Mucosa of rectum (tissue), 2 donors: Measurements from ENCODE around the gene UBE2M.
"Not testable (repeated sequence)": the region's sequence is repeated elsewhere in the genome, so short reads cannot be mapped to it uniquely, and the experiment has no call there.

Experiments
- H3K27ac ChIP-seq, 2 donors: one replicate each; pipeline ENCODE4 v1.7.0; 2013; ENCODE audit warnings: inconsistent platforms in 2 of 2, low read depth in 2 of 2, low read length in 2 of 2
- H3K27me3 ChIP-seq, 2 donors: one replicate each; pipeline ENCODE4 v1.7.0; 2013; ENCODE audit warnings: low read length in 2 of 2; ENCODE audit not compliant: control insufficient read depth in 2 of 2, insufficient read depth in 2 of 2
- H3K36me3 ChIP-seq, 2 donors: one replicate each; pipeline ENCODE4 v1.7.0; 2013; ENCODE audit warnings: low read length in 2 of 2; ENCODE audit not compliant: control insufficient read depth in 2 of 2, insufficient read depth in 2 of 2
- H3K4me1 ChIP-seq, 2 donors: one replicate each; pipeline ENCODE4 v1.7.0; 2013; ENCODE audit warnings: low read length in 2 of 2, mild to moderate bottlenecking in 1 of 2; ENCODE audit not compliant: control insufficient read depth in 2 of 2, insufficient read depth in 2 of 2
- H3K4me3 ChIP-seq, 2 donors: one replicate each; pipeline ENCODE4 v1.7.0; 2013; ENCODE audit warnings: low read length in 2 of 2
- H3K9ac ChIP-seq, 2 donors: one replicate each; pipeline ENCODE4 v1.7.0; 2013; ENCODE audit warnings: low read length in 2 of 2, low read depth in 1 of 2, mild to moderate bottlenecking in 1 of 2
- H3K9me3 ChIP-seq, 2 donors: one replicate each; pipeline ENCODE4 v1.7.0; 2013; ENCODE audit warnings: low read length in 2 of 2; ENCODE audit not compliant: control insufficient read depth in 2 of 2
- donor health status: healthy.
- donor health status: Normal muscosa, but diverticular disease.

The UBE2M gene

GRCh38 chr19:58548859-58549663, 9.3 kb downstream of the UBE2M start:
- Histone ChIP-seq H3K27me3 (no peaks in the 10 kb centered on the region), H3K27ac (no peak overlapping the region), H3K9ac (no peak overlapping the region), H3K4me3 (no peak overlapping the region), H3K9me3 (no peaks in the 10 kb centered on the region), H3K36me3 (peaks cover 58 to 73% of the 10 kb centered on the region in 2 donors), H3K4me1 (peaks cover 22 to 23% of the 10 kb centered on the region in 2 donors)

GRCh38 chr19:58547323-58548312, 10.8 kb downstream of the UBE2M start:
- Histone ChIP-seq H3K4me1 (peaks cover 16% of the 10 kb centered on the region in 2 donors), H3K9me3 (no peaks in the 10 kb centered on the region), H3K36me3 (peaks cover 54 to 68% of the 10 kb centered on the region in 2 donors), H3K9ac (no peak overlapping the region), H3K27ac (no peak overlapping the region), H3K27me3 (no peaks in the 10 kb centered on the region), H3K4me3 (no peak overlapping the region)

DNA sequence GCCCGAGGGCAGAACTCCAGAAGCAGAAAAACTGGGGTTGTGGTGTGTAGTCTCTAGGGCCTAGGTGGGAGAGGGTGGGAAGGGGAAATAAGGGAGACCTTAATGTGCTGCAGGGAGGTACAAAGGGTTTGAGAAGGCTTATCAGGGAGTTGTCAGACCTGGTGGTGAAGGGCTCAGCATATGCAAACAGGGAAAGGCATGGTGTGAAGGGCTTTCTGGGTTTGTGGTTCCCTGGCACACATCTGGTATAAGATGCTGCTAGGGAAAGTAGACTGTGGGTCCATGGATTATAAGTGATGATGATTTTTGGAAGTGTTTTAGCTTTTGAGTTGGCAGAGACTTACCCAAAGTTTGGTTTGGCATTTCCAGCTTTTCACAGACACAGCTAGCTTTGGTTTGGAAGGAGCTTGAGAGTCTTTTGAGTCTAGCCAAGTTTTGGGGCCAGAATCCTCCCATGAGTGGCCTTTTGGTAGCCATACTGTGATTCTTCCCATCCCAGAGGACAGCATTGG, 12.3 kb downstream of the UBE2M start:
- Histone ChIP-seq H3K27me3 (no peaks in the 10 kb centered on the region), H3K4me3 (peak overlapping the region; percentile 76 to 87), H3K9me3 (no peaks in the 10 kb centered on the region), H3K9ac (peak overlapping the region; percentile 79 to 83), H3K36me3 (peaks cover 38 to 54% of the 10 kb centered on the region in 2 donors), H3K4me1 (peaks cover 16% of the 10 kb centered on the region in 2 donors), H3K27ac (no peak overlapping the region)

- H3K9ac ChIP-seq: peak overlapping the region; percentile 79 to 83
- H3K4me3 ChIP-seq: peak overlapping the region; percentile 76 to 87
- H3K27me3 ChIP-seq: no peaks in the 10 kb centered on the region
- H3K27ac ChIP-seq: peak overlapping the region in 1 of 2 donors; percentile 23
- H3K36me3 ChIP-seq: peaks cover 33 to 48% of the 10 kb centered on the region in 2 donors
- peaks cover 16% of the 10 kb centered on the region in 2 donors for H3K4me1 ChIP-seq
- no peaks in the 10 kb centered on the region for H3K9me3 ChIP-seq
Measured at GRCh38 chr19:58545286-58546018, 13.0 kb downstream of the UBE2M start.

DNA sequence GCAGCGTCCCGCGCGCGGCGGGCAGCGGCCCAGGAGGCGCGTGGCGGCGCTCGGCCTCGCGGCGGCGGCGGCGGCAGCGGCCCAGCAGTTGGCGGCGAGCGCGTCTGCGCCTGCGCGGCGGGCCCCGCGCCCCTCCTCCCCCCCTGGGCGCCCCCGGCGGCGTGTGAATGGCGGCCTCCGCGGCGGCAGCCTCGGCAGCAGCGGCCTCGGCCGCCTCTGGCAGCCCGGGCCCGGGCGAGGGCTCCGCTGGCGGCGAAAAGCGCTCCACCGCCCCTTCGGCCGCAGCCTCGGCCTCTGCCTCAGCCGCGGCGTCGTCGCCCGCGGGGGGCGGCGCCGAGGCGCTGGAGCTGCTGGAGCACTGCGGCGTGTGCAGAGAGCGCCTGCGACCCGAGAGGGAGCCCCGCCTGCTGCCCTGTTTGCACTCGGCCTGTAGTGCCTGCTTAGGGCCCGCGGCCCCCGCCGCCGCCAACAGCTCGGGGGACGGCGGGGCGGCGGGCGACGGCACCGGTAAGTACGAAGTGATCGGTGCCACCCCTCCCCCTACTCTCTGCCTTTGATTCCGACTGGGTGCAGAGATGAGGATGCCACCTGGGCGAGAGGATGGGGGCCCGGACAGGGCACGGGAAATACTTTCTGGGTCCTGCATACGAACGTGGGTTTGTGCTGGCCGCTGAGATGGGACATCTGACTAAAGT, 13.7 kb downstream of the UBE2M start:
- H3K4me3 ChIP-seq: peak overlapping the region; percentile 76 to 87
- peaks cover 16% of the 10 kb centered on the region in 2 donors for H3K4me1 ChIP-seq
- peak overlapping the region; percentile 98 for H3K27ac ChIP-seq
- H3K27me3 ChIP-seq: no peaks in the 10 kb centered on the region
- peak overlapping the region; percentile 79 to 83 for H3K9ac ChIP-seq
- H3K9me3 ChIP-seq: no peaks in the 10 kb centered on the region
- H3K36me3 ChIP-seq: peaks cover 26 to 41% of the 10 kb centered on the region in 2 donors

DNA sequence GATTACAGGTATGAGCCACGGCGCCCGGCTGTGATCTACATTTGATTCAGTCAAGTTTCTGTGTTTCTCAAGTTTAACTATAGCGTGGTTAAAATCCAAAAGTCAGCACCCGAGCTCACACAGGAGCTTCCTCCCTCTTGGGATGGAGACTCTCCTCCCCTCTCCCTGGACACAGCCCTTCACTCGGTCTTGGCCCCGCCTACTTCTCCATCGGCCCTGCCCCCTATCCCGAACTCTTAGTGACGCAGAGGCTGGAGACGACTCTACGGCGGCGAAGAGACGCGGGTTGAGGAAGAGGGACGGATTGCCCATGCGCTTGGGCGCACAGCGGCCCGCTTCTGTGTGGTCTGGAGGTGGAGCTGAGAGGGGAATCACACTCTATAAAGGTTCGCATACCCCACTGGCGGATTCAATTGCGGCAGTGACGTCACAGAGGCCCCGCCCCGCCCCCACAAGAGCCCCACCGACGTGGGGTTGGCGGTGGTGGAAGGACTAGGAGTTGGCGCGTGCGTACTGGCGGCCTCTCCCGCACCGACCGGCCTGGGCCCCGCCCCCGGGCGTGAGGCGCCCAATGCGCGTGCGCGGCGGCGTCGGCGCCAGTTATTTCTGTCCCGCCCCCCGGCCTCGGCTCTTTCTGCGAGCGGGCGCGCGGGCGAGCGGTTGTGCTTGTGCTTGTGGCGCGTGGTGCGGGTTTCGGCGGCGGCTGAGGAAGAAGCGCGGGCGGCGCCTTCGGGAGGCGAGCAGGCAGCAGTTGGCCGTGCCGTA, 14.4 kb downstream of the UBE2M start, which contains the start of gene TRIM28:
Gene TRIM28 (plus strand): TSS at position 239 of the 765 bp plus-strand sequence. CDS start 694 bp downstream, outside the sequence.
- peaks cover 3 to 5% of the 10 kb centered on the region in 2 donors for H3K27me3 ChIP-seq
- H3K4me1 ChIP-seq: peaks cover 16% of the 10 kb centered on the region in 2 donors

GRCh38 chr19:58542641-58543372, 15.6 kb downstream of the UBE2M start:
- peak overlapping the region in 1 of 2 donors; percentile 98 for H3K27ac ChIP-seq
- H3K9me3 ChIP-seq, H3K9ac ChIP-seq, H3K27me3 ChIP-seq: not testable (repeated sequence)
- H3K4me3 ChIP-seq: peak overlapping the region in 1 of 2 donors; percentile 82
- peaks cover 16 to 21% of the 10 kb centered on the region in 2 donors for H3K4me1 ChIP-seq
- peaks cover 8 to 22% of the 10 kb centered on the region in 2 donors for H3K36me3 ChIP-seq

More for the DNA sequence above, 14.4 kb downstream of the UBE2M start, which contains the start of gene TRIM28:
- Histone ChIP-seq H3K4me3 (peak within 1 kb of the TSS; percentile 80 to 87), H3K36me3 (peaks cover 18 to 34% of the 10 kb centered on the region in 2 donors), H3K9me3 (no peaks in the 10 kb centered on the region), H3K9ac (peak within 1 kb of the TSS; percentile 79 to 86), H3K27ac (peak within 1 kb of the TSS; percentile 98)

DNA sequence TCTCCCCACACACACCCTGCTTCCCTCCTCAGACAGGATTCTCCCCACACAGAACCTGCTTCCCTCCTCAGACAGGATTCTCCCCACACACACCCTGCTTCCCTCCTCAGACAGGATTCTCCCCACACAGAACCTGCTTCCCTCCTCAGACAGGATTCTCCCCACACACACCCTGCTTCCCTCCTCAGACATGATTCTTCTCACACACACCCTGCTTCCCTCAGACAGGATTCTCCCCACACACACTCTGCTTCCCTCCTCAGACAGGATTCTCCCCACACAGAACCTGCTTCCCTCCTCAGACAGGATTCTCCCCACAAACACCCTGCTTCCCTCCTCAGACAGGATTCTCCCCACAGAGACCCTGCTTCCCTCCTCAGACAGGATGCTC, 19.2 kb downstream of the UBE2M start:
- H3K4me1 ChIP-seq, H3K9me3 ChIP-seq, H3K4me3 ChIP-seq, H3K36me3 ChIP-seq, H3K27ac ChIP-seq, H3K27me3 ChIP-seq, H3K9ac ChIP-seq: not testable (repeated sequence)
